Measurements from ENCODE around the gene PON2. TPM values are rescaled to one million over a fixed set of nuclear protein-coding genes. Genes with fewer than 3 reads are reported as not detected.

PON2 gene
- total and polyA plus RNA-seq, 2 experiments from 2014 or later = 39.4 to 42.4 TPM

DNA sequence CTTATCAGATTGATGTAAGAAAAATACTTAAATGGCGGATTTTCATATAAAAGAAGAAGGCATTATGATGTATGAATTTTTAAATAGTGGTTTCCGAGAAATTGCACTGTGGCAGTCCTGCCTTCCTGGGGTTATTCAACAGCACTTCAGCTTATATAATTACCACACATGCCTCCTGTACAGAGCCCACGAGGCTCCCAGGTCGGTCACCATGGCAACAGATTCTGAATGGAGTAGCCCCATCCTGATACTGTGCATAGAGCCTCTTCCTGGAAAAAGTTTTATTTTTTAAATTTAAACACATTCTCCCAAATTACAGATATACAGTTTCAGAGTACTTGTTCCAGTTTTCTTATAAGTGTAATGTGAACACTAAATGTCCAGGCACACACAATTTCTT, 35.0 kb upstream of the PON2 start:
- no peaks in the 10 kb centered on the region for H3K9me3 Mint-ChIP-seq
- no peaks in the 10 kb centered on the region for H3K27me3 ChIP-seq (ENCODE audit: insufficient read depth)
- no peak overlapping the region for H3K27ac Mint-ChIP-seq
- ATAC-seq = no peak; the same call in 2 of the 3 replicates
- H3K27ac ChIP-seq (ENCODE audit: low read depth) = no peak overlapping the region
- no peaks in the 10 kb centered on the region for H3K36me3 ChIP-seq (ENCODE audit: insufficient read depth)
- H3K4me3 ChIP-seq = no peak overlapping the region
- no peaks in the 10 kb centered on the region for H3F3A ChIP-seq (replicated peaks; ENCODE audit: low read depth)
- peaks cover 30% of the 10 kb centered on the region for H3K4me1 ChIP-seq (ENCODE audit: insufficient read depth)
- peaks cover 32% of the 10 kb centered on the region for H3K4me1 Mint-ChIP-seq
- peaks cover 3% of the 10 kb centered on the region; the same call in 1 of the 2 replicates for H3K9me2 ChIP-seq (ENCODE audit: insufficient read depth)
- H4K20me1 ChIP-seq (replicated peaks; ENCODE audit: insufficient read depth) = no peaks in the 10 kb centered on the region
- no peak overlapping the region for H2AFZ ChIP-seq
- H3K79me2 ChIP-seq (replicated peaks; ENCODE audit: insufficient read depth) = no peaks in the 10 kb centered on the region
- TF ChIP-seq CREB1 (CRISPR knock-in tag; IDR thresholded peaks at IDR 0.05; ENCODE audit: low read depth) = no peak
- no peak for TF ChIP-seq ETS1 (IDR thresholded peaks at IDR 0.05)
- no peak for TF ChIP-seq ZNF114 (CRISPR knock-in tag; IDR thresholded peaks at IDR 0.05)
- TF ChIP-seq ZNF331 (CRISPR knock-in tag; IDR thresholded peaks at IDR 0.05; ENCODE audit: low read depth) = no peak
- TF ChIP-seq EZH2phosphoT487 (IDR thresholded peaks at IDR 0.05; ENCODE audit: unreplicated experiment) = no peak
- TF ChIP-seq, protein P1, sequence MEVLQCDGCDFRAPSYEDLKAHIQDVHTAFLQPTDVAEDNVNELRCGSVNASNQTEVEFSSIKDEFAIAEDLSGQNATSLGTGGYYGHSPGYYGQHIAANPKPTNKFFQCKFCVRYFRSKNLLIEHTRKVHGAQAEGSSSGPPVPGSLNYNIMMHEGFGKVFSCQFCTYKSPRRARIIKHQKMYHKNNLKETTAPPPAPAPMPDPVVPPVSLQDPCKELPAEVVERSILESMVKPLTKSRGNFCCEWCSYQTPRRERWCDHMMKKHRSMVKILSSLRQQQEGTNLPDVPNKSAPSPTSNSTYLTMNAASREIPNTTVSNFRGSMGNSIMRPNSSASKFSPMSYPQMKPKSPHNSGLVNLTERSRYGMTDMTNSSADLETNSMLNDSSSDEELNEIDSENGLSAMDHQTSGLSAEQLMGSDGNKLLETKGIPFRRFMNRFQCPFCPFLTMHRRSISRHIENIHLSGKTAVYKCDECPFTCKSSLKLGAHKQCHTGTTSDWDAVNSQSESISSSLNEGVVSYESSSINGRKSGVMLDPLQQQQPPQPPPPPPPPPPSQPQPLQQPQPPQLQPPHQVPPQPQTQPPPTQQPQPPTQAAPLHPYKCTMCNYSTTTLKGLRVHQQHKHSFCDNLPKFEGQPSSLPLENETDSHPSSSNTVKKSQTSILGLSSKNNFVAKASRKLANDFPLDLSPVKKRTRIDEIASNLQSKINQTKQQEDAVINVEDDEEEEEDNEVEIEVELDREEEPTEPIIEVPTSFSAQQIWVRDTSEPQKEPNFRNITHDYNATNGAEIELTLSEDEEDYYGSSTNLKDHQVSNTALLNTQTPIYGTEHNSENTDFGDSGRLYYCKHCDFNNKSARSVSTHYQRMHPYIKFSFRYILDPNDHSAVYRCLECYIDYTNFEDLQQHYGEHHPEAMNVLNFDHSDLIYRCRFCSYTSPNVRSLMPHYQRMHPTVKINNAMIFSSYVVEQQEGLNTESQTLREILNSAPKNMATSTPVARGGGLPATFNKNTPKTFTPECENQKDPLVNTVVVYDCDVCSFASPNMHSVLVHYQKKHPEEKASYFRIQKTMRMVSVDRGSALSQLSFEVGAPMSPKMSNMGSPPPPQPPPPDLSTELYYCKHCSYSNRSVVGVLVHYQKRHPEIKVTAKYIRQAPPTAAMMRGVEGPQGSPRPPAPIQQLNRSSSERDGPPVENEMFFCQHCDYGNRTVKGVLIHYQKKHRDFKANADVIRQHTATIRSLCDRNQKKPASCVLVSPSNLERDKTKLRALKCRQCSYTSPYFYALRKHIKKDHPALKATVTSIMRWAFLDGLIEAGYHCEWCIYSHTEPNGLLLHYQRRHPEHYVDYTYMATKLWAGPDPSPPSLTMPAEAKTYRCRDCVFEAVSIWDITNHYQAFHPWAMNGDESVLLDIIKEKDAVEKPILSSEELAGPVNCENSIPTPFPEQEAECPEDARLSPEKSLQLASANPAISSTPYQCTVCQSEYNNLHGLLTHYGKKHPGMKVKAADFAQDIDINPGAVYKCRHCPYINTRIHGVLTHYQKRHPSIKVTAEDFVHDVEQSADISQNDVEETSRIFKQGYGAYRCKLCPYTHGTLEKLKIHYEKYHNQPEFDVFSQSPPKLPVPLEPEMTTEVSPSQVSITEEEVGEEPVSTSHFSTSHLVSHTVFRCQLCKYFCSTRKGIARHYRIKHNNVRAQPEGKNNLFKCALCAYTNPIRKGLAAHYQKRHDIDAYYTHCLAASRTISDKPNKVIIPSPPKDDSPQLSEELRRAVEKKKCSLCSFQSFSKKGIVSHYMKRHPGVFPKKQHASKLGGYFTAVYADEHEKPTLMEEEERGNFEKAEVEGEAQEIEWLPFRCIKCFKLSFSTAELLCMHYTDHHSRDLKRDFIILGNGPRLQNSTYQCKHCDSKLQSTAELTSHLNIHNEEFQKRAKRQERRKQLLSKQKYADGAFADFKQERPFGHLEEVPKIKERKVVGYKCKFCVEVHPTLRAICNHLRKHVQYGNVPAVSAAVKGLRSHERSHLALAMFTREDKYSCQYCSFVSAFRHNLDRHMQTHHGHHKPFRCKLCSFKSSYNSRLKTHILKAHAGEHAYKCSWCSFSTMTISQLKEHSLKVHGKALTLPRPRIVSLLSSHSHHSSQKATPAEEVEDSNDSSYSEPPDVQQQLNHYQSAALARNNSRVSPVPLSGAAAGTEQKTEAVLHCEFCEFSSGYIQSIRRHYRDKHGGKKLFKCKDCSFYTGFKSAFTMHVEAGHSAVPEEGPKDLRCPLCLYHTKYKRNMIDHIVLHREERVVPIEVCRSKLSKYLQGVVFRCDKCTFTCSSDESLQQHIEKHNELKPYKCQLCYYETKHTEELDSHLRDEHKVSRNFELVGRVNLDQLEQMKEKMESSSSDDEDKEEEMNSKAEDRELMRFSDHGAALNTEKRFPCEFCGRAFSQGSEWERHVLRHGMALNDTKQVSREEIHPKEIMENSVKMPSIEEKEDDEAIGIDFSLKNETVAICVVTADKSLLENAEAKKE (CRISPR knock-in tag; IDR thresholded peaks at IDR 0.05) = no peak
- TF ChIP-seq STAT1 (IDR thresholded peaks at IDR 0.05; ENCODE audit: unreplicated experiment) = no peak
- no peak for TF ChIP-seq POLR2AphosphoS5 (IDR thresholded peaks at IDR 0.05; ENCODE audit: low read depth)
- TF ChIP-seq, protein P2, sequence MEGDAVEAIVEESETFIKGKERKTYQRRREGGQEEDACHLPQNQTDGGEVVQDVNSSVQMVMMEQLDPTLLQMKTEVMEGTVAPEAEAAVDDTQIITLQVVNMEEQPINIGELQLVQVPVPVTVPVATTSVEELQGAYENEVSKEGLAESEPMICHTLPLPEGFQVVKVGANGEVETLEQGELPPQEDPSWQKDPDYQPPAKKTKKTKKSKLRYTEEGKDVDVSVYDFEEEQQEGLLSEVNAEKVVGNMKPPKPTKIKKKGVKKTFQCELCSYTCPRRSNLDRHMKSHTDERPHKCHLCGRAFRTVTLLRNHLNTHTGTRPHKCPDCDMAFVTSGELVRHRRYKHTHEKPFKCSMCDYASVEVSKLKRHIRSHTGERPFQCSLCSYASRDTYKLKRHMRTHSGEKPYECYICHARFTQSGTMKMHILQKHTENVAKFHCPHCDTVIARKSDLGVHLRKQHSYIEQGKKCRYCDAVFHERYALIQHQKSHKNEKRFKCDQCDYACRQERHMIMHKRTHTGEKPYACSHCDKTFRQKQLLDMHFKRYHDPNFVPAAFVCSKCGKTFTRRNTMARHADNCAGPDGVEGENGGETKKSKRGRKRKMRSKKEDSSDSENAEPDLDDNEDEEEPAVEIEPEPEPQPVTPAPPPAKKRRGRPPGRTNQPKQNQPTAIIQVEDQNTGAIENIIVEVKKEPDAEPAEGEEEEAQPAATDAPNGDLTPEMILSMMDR (conservative IDR thresholded peaks at IDR 0.05; ENCODE audit: low read depth in 2 of 2) = no peak
- no peak for TF ChIP-seq REST (IDR thresholded peaks at IDR 0.05; ENCODE audit: unreplicated experiment)
- no peak for TF ChIP-seq JUNB (IDR thresholded peaks at IDR 0.05; ENCODE audit: unreplicated experiment)
- no peak for TF ChIP-seq NANOG (IDR thresholded peaks at IDR 0.05; ENCODE audit: borderline replicate concordance)
- TF ChIP-seq EZH2 (IDR thresholded peaks at IDR 0.05; ENCODE audit: low read depth, unreplicated experiment) = no peak
- H3K36me3 Mint-ChIP-seq (ENCODE audit: low read depth) = no peaks in the 10 kb centered on the region
- H3K27me3 Mint-ChIP-seq (ENCODE audit: insufficient read depth, low read depth, poor library complexity) = no peaks in the 10 kb centered on the region
- no peak overlapping the region for H3K4me3 Mint-ChIP-seq
- H3K4me2 ChIP-seq = no peak overlapping the region
- DNase-seq (ENCODE audit: low spot score) = peak; percentile 47
